Keratinocyte (primary cell): Measurements from ENCODE around the gene DPYSL4. TPM values are rescaled to one million over a fixed set of nuclear protein-coding genes. Genes with fewer than 3 reads are reported as not detected.

ENCODE experiments used
- DNase-seq: peaks from one replicate; pipeline ENCODE4 v3.0.0-alpha.2; 2011; ENCODE audit warnings: low read depth, missing footprints, low spot score
- FAIRE-seq: peaks from 2 replicates; lab custom pipeline; 2011; peaks lifted over from hg19 to GRCh38; lab: Jason Lieb, UNC
- H2AFZ ChIP-seq: 2 replicates; pipeline ENCODE4 v1.6.0; 2012; ENCODE audit warnings: low read length, control low read depth, inconsistent platforms; ENCODE audit not compliant: control insufficient read depth
- H3K27ac ChIP-seq: 2 replicates; pipeline ENCODE4 v1.5.1; 2011; ENCODE audit warnings: low read length; ENCODE audit not compliant: control insufficient read depth, insufficient read depth
- H3K27me3 ChIP-seq: 3 replicates; pipeline ENCODE4 v1.6.0; 2011; ENCODE audit warnings: low read length; ENCODE audit not compliant: control insufficient read depth, insufficient read depth; ENCODE audit errors: extremely low read depth
- H3K36me3 ChIP-seq, 2 experiments: 2 replicates in 1 of 2; 3 replicates in 1 of 2; pipeline ENCODE4 v1.5.1; 2011; ENCODE audit warnings: low read length in 2 of 2, mild to moderate bottlenecking in 1 of 2; ENCODE audit not compliant: control insufficient read depth in 2 of 2, insufficient read depth in 2 of 2; ENCODE audit errors: extremely low read depth in 1 of 2
- H3K4me1 ChIP-seq: 3 replicates; pipeline ENCODE4 v1.5.1; 2011; ENCODE audit warnings: low read length; ENCODE audit not compliant: control insufficient read depth, insufficient read depth; ENCODE audit errors: extremely low read depth
- H3K4me2 ChIP-seq: 3 replicates; pipeline ENCODE4 v1.6.0; 2011; ENCODE audit warnings: low read depth, low read length; ENCODE audit not compliant: control insufficient read depth, insufficient read depth; ENCODE audit errors: extremely low read depth
- H3K4me3 ChIP-seq, 3 experiments: fragments of 200-600 bp in 1 of 3; sonication (generic) in 1 of 3; 2 replicates in 2 of 3; 3 replicates in 1 of 3; pipeline ENCODE4 v1.5.1; 2011 to 2016; ENCODE audit warnings: low read length in 3 of 3, mild to moderate bottlenecking in 3 of 3, control low read depth in 2 of 3, inconsistent platforms in 1 of 3, low read depth in 1 of 3, mixed read lengths in 1 of 3, mixed run types in 1 of 3, moderate library complexity in 1 of 3; ENCODE audit not compliant: control insufficient read depth in 2 of 3, insufficient read depth in 2 of 3; ENCODE audit errors: extremely low read depth in 1 of 3
- H3K79me2 ChIP-seq: 2 replicates; pipeline ENCODE4 v1.6.0; 2012; ENCODE audit warnings: low read length; ENCODE audit not compliant: control insufficient read depth, insufficient read depth
- H3K9ac ChIP-seq: 3 replicates; pipeline ENCODE4 v1.6.0; 2011; ENCODE audit warnings: low read length; ENCODE audit not compliant: control insufficient read depth, insufficient read depth; ENCODE audit errors: extremely low read depth
- H3K9me1 ChIP-seq: 3 replicates; pipeline ENCODE4 v1.6.0; 2011; ENCODE audit warnings: low read length; ENCODE audit not compliant: control insufficient read depth, insufficient read depth; ENCODE audit errors: extremely low read depth
- H3K9me3 ChIP-seq: 2 replicates; pipeline ENCODE4 v1.5.1; 2012; ENCODE audit warnings: low read depth, low read length; ENCODE audit not compliant: control insufficient read depth
- H4K20me1 ChIP-seq: 3 replicates; pipeline ENCODE4 v1.6.0; 2011; ENCODE audit warnings: low read length; ENCODE audit not compliant: control insufficient read depth, insufficient read depth; ENCODE audit errors: extremely low read depth
- CTCF ChIP-seq, 3 experiments: IDR thresholded peaks in 1 of 3; conservative IDR thresholded peaks in 1 of 3; optimal IDR thresholded peaks in 1 of 3; 2 replicates in 2 of 3; 3 replicates in 1 of 3; pipeline versions ENCODE3 to v1.5.1; 2011; ENCODE audit warnings: low read length in 3 of 3, mild to moderate bottlenecking in 3 of 3, moderate library complexity in 2 of 3, control low read depth in 1 of 3, inconsistent platforms in 1 of 3; ENCODE audit not compliant: insufficient read depth in 2 of 3; ENCODE audit errors: extremely low read depth in 1 of 3
- EZH2 ChIP-seq: IDR thresholded peaks from one replicate; pipeline ENCODE4 v1.6.1; 2012; ENCODE audit warnings: inconsistent platforms, mild to moderate bottlenecking, low read length, moderate library complexity
- dilution Hi-C: fragments of 300-500 bp; cut with MboI; formaldehyde crosslinking; loops from one replicate; pipeline ENCODE4 v1.7.0; 2020; ENCODE audit warnings: low sequenced_read_pairs; ENCODE audit not compliant: extremely low pct_ligation_motif_present
- polyA plus RNA-seq, 5 experiments: library from polyadenylated mRNA; depleted of rRNA in 3 of 5; stranded (reverse) in 3 of 5; stranded (forward) in 1 of 5; unstranded in 1 of 5; fragments of >200 nt; gene quantifications; 1 replicate in 1 of 5; 2 replicates in 3 of 5; 3 replicates in 1 of 5; pipeline versions ENCODE4 v1.2.1 to v1.2.3, GENCODE V29; 2011 to 2012; ENCODE audit warnings: missing spikeins in 2 of 5, low read depth in 1 of 5, low replicate concordance in 1 of 5

The DPYSL4 gene
- polyA plus RNA-seq, 1 donor (not counting 4 experiments of a cell fraction or from before 2014, with no cell fraction given) = 7.4 TPM

GRCh38 chr10:132236161-132236560 is 49.4 kb downstream of the DPYSL4 start:
- H3K4me3 ChIP-seq = no peak overlapping the region
- no peak overlapping the region for H2AFZ ChIP-seq
- H3K4me1 ChIP-seq = no peaks in the 10 kb centered on the region
- H3K4me2 ChIP-seq = no peak overlapping the region
- DNase-seq (no peak), FAIRE-seq (no peak)
- no peak overlapping the region for H3K27ac ChIP-seq
- H3K36me3 ChIP-seq = no peaks in the 10 kb centered on the region
- TF ChIP-seq EZH2 = no peak
- no peak overlapping the region for H3K9ac ChIP-seq
- no peaks in the 10 kb centered on the region for H3K9me3 ChIP-seq
- H3K79me2 ChIP-seq = no peaks in the 10 kb centered on the region
- no peaks in the 10 kb centered on the region for H4K20me1 ChIP-seq
- no peaks in the 10 kb centered on the region for H3K27me3 ChIP-seq
- dilution Hi-C loops = no loop called here
- H3K9me1 ChIP-seq = no peaks in the 10 kb centered on the region

GRCh38 chr10:132236881-132237280 is 50.1 kb downstream of the DPYSL4 start:
- no peak overlapping the region for H3K4me2 ChIP-seq
- no peaks in the 10 kb centered on the region for H3K4me1 ChIP-seq
- H2AFZ ChIP-seq = no peak overlapping the region
- dilution Hi-C loops = no loop called here
- H3K9me1 ChIP-seq = no peaks in the 10 kb centered on the region
- H3K79me2 ChIP-seq = no peaks in the 10 kb centered on the region
- no peaks in the 10 kb centered on the region for H3K36me3 ChIP-seq
- H4K20me1 ChIP-seq = no peaks in the 10 kb centered on the region
- no peak overlapping the region for H3K27ac ChIP-seq
- FAIRE-seq (no peak), DNase-seq (no peak)
- H3K9ac ChIP-seq = no peak overlapping the region
- H3K27me3 ChIP-seq = no peaks in the 10 kb centered on the region
- TF ChIP-seq EZH2 = no peak
- TF ChIP-seq CTCF (optimal IDR thresholded peaks at IDR 0.05 in 1 of 3, IDR thresholded peaks at IDR 0.05 in 1 of 3, conservative IDR thresholded peaks at IDR 0.05 in 1 of 3; ENCODE audit: extremely low read depth in 1 of 3, insufficient read depth in 2 of 3, low read length in 3 of 3) = no peak
- no peak overlapping the region for H3K4me3 ChIP-seq
- H3K9me3 ChIP-seq = no peaks in the 10 kb centered on the region

DNA sequence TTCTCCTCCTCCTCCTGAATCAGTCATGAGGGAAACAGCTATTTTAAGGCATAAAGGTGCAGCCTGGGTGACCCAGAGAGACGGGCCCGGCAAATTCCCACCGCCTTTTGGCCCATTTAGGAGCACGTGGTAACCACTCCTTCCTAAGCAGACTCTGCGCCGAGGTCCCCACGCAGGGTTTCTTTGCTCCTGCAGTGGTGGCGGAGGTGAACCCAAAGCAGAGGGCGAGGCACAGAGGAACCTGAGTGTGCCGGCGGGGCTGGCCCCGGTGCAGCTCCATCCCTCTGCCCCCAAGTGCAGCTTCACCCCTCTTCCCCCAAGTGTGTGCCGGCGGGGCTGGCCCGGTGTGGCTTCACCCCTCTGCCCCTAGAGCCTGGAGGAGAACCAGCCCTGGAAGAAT is 50.6 kb downstream of the DPYSL4 start:
- Histone ChIP-seq H3K36me3 (no peaks in the 10 kb centered on the region), H3K4me1 (no peaks in the 10 kb centered on the region), H4K20me1 (no peaks in the 10 kb centered on the region), H3K4me2 (no peak overlapping the region), H3K27me3 (no peaks in the 10 kb centered on the region), H3K79me2 (no peaks in the 10 kb centered on the region), H3K9me1 (no peaks in the 10 kb centered on the region), H3K9ac (no peak overlapping the region), H3K9me3 (no peaks in the 10 kb centered on the region), H2AFZ (no peak overlapping the region), H3K4me3 (no peak overlapping the region), H3K27ac (no peak overlapping the region)
- TF ChIP-seq EZH2 (no peak), CTCF (optimal IDR thresholded peaks at IDR 0.05 in 1 of 3, IDR thresholded peaks at IDR 0.05 in 1 of 3, conservative IDR thresholded peaks at IDR 0.05 in 1 of 3; ENCODE audit: extremely low read depth in 1 of 3, insufficient read depth in 2 of 3, low read length in 3 of 3) (no peak)
- FAIRE-seq (no peak), DNase-seq (no peak)
- dilution Hi-C loops = no loop called here
